GM19467 (cell line): Measurements from ENCODE around the gene CFAP299.

Experiments
- ATAC-seq: cut with Tn5 transposase; IDR thresholded peaks from one replicate; pipeline ENCODE4 v1.9.1; 2021; ENCODE audit warnings: mild to moderate bottlenecking, moderate library complexity; ENCODE audit not compliant: unreplicated experiment

Gene CFAP299

GRCh38 chr4:80387390-80388283 lies 52.1 kb downstream of the CFAP299 start:
- ATAC-seq, result no peak

- ATAC-seq, result no peak
Measured at GRCh38 chr4:80388284-80388607, 52.7 kb downstream of the CFAP299 start.

GRCh38 chr4:80390178-80390577 lies 54.6 kb downstream of the CFAP299 start:
- no peak for ATAC-seq

GRCh38 chr4:80393246-80393969 lies 57.9 kb downstream of the CFAP299 start:
- no peak for ATAC-seq

- ATAC-seq, result no peak
Measured at GRCh38 chr4:80393970-80394250, 58.4 kb downstream of the CFAP299 start.

- no peak for ATAC-seq
Measured at GRCh38 chr4:80407246-80407645, 71.7 kb downstream of the CFAP299 start.

- ATAC-seq, result no peak
Measured at GRCh38 chr4:80409809-80410208, 74.3 kb downstream of the CFAP299 start.

GRCh38 chr4:80412322-80412721 lies 76.8 kb downstream of the CFAP299 start:
- ATAC-seq, result no peak

- ATAC-seq, result no peak
Measured at GRCh38 chr4:80413086-80413485, 77.6 kb downstream of the CFAP299 start.

GRCh38 chr4:80417019-80417418 lies 81.5 kb downstream of the CFAP299 start:
- ATAC-seq, result no peak

GRCh38 chr4:80419946-80420345 lies 84.4 kb downstream of the CFAP299 start:
- ATAC-seq, result peak; percentile 47

- no peak for ATAC-seq
Measured at GRCh38 chr4:80420638-80421037, 85.1 kb downstream of the CFAP299 start.

GRCh38 chr4:80422727-80423404 lies 87.3 kb downstream of the CFAP299 start:
- no peak for ATAC-seq

- ATAC-seq, result no peak
Measured at GRCh38 chr4:80423553-80424224, 88.2 kb downstream of the CFAP299 start.

GRCh38 chr4:80424225-80424581 lies 88.7 kb downstream of the CFAP299 start:
- no peak for ATAC-seq

GRCh38 chr4:80425124-80426100 lies 89.9 kb downstream of the CFAP299 start:
- no peak for ATAC-seq

GRCh38 chr4:80431203-80431965 lies 95.9 kb downstream of the CFAP299 start:
- no peak for ATAC-seq

- ATAC-seq, result no peak
Measured at GRCh38 chr4:80434238-80434637, 98.7 kb downstream of the CFAP299 start.

- ATAC-seq, result no peak
Measured at GRCh38 chr4:80438016-80438415, 102.5 kb downstream of the CFAP299 start.
